SK-N-SH (cell line): Measurements from ENCODE around the gene ZNF101.

Source experiments
- EP300 ChIP-seq, 2 experiments: IDR thresholded peaks; 2 replicates each; pipeline versions ENCODE4 v1.4.0 to v1.6.1; 2012; ENCODE audit warnings: borderline replicate concordance in 1 of 2, low read depth in 1 of 2, low read length in 1 of 2
- NRF1 ChIP-seq: IDR thresholded peaks from 2 replicates; pipeline ENCODE4 v1.6.1; 2012; ENCODE audit warnings: low read depth, mild to moderate bottlenecking, low read length

GRCh38 chr19:19670070-19670551, 1.5 kb downstream of the ZNF101 start:
- TF ChIP-seq NRF1 (no peak), EP300 (IDR thresholded peaks at IDR 0.05; ENCODE audit: borderline replicate concordance in 1 of 2, low read depth in 1 of 2, low read length in 1 of 2) (no peak)
